Suprapubic skin (tissue), 4 donors: Measurements from ENCODE around the gene HMG20A. TPM values are rescaled to one million over a fixed set of nuclear protein-coding genes. Genes with fewer than 3 reads are reported as not detected.

Experiments used
- DNase-seq, 2 donors: peaks; one replicate each; pipeline ENCODE4 v3.0.0-alpha.2; 2019; ENCODE audit warnings: low spot score in 2 of 2
- H3K27ac ChIP-seq: fragments of 200-600 bp; sonication (generic); one replicate; pipeline ENCODE4 v1.5.1; 2019
- H3K27me3 ChIP-seq: fragments of 200-600 bp; sonication (generic); one replicate; pipeline ENCODE4 v1.5.1; 2019
- H3K36me3 ChIP-seq: fragments of 200-600 bp; sonication (generic); one replicate; pipeline ENCODE4 v1.5.1; 2019
- H3K4me1 ChIP-seq: fragments of 200-600 bp; sonication (generic); one replicate; pipeline ENCODE4 v1.5.1; 2019
- H3K4me3 ChIP-seq: fragments of 200-600 bp; sonication (generic); one replicate; pipeline ENCODE4 v1.5.1; 2019; ENCODE audit warnings: mild to moderate bottlenecking
- H3K9me3 ChIP-seq: fragments of 200-600 bp; sonication (generic); one replicate; pipeline ENCODE4 v1.5.1; 2019
- CTCF ChIP-seq, 2 donors: fragments of 200-600 bp in 1 of 2; fragments of 450-650 bp in 1 of 2; sonication (generic) in 1 of 2; IDR thresholded peaks; one replicate each; pipeline ENCODE4 v1.5.1; 2016 to 2019; ENCODE audit warnings: antibody characterized with exemption in 2 of 2, mild to moderate bottlenecking in 1 of 2, moderate library complexity in 1 of 2
- EP300 ChIP-seq: sonication (generic); formaldehyde crosslinking; IDR thresholded peaks from one replicate; pipeline ENCODE4 v1.6.1; 2017; ENCODE audit warnings: antibody characterized with exemption
- POLR2A ChIP-seq, 2 donors: fragments of 450-650 bp; IDR thresholded peaks; one replicate each; pipeline ENCODE4 v1.6.1; 2017; ENCODE audit warnings: antibody characterized with exemption in 2 of 2, mild to moderate bottlenecking in 2 of 2, moderate library complexity in 2 of 2
- POLR2AphosphoS5 ChIP-seq, 3 donors: sonication (generic); formaldehyde crosslinking; IDR thresholded peaks; one replicate each; pipeline ENCODE4 v1.6.1; 2017; ENCODE audit warnings: antibody characterized with exemption in 3 of 3
- whole genome bisulfite sequencing: methylation state at CpG from one replicate; pipeline ENCODE4 v1.1.5; 2018; 5-methylcytosine and 5-hydroxymethylcytosine counted together
- total RNA-seq, 4 donors: library from RNA; depleted of rRNA; stranded (reverse); fragments of >200 nt; gene quantifications; one replicate each; pipeline ENCODE4 v1.1.0, GENCODE V29; 2016

Gene HMG20A
- total RNA-seq, 4 donors from 2014 or later: 21.3 to 35.6 (median 23.5) TPM

DNA sequence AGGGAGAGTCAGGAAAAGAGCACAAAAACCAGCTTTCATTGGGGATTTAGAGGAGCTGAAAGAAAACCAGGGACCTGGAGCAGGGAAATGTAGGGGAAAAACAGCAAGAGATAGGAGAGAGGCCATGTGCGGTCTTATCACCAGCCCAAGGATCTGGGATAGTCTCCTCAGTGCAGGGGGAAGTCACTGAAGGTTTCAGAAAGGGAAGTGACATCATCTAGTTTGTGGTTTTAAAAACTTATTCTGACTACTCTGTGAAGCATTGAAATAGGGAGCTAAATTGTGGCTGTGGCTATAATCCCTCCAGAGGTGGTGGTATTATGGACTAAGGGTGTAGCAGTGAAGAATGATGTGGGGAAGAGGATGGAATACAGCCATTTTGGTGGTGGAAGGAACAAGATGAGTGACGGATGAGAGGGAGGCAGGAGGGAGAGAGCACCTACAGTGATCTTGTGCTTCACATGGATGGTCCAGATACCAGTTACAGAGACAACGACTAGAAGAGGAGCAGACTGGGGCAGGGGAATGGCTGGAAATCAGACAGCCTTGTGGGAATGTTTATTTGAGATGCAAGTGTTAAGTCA, 72.7 kb downstream of the HMG20A start:
- Histone ChIP-seq H3K27me3 (no peaks in the 10 kb centered on the region), H3K9me3 (no peaks in the 10 kb centered on the region), H3K4me1 (peaks cover 46% of the 10 kb centered on the region), H3K27ac (no peak overlapping the region), H3K36me3 (no peaks in the 10 kb centered on the region), H3K4me3 (no peak overlapping the region)
- WGBS: 63% methylated on average over 3 of the region's 3 CpGs
- no peak for DNase-seq
- TF ChIP-seq CTCF (IDR thresholded peaks at IDR 0.05) (no peak), EP300 (no peak), POLR2AphosphoS5 (IDR thresholded peaks at IDR 0.05) (no peak), POLR2A (IDR thresholded peaks at IDR 0.05) (no peak)

DNA sequence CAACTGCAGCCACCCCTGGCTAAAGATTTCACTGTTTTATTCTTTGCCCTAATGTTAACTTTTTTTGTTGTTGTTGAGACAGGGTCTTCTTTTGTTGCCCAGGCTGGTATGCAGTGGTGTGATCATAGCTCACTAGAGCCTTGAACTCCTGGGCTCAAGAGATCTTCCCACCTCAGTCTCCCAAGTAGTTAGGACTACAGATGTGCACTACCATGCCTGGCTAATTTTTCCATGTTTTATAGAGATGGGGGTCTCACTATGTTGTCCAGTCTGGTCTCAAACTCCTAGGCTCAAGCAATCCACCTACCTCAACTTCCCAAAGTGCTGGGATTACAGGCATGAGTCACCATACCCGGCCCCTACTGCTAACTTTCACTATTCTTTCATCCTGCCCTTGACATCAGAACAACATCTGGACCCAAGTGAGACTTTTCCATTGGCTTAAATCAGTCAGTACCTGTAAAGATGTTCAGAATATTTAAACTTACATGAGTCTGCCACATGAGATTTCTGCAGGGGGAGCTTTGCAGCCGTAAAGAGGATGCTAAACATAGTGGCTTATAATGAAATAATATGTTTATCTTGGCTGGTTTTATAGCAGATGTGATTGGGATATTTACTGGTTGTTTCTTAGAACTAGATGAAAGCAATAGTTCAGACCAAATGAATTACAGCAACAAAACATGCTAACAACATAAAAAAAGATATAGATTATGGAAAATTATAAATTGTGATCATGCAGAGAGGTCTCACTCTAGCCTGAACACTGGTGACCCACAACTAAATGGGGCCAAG, 73.6 kb downstream of the HMG20A start:
- TF ChIP-seq EP300 (no peak), POLR2A (IDR thresholded peaks at IDR 0.05) (no peak), POLR2AphosphoS5 (IDR thresholded peaks at IDR 0.05) (no peak), CTCF (IDR thresholded peaks at IDR 0.05) (no peak)
- H3K27me3 ChIP-seq: no peaks in the 10 kb centered on the region
- no peak for DNase-seq
- H3K36me3 ChIP-seq: no peaks in the 10 kb centered on the region
- peaks cover 54% of the 10 kb centered on the region for H3K4me1 ChIP-seq
- H3K9me3 ChIP-seq: no peaks in the 10 kb centered on the region
- H3K4me3 ChIP-seq: no peak overlapping the region
- H3K27ac ChIP-seq: no peak overlapping the region
- 52% methylated on average over 2 of the region's 2 CpGs for WGBS

DNA sequence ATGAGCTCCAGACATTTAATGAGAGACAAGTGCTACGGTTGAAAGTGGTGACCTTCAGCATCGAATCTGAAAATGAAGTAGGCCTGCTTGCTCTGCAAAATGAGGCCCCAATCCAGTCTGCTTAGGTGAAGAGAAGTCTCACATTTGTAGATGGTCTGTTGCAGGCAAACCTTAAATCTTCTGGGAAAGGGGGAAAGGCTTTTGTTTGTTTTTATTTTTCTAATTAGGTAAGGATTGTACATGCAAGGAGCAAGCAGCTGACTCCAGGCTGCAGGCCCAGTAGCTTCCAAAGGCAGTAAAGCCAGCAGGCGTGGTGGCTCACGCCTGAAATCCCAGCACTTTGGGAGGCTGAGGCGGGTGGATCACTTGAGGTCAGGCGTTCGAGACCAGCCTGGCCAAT, 74.3 kb downstream of the HMG20A start:
- H3K27ac ChIP-seq: no peak overlapping the region
- DNase-seq: no peak

GRCh38 chr15:77495838-77496596, 75.3 kb downstream of the HMG20A start:
- Histone ChIP-seq H3K36me3 (no peaks in the 10 kb centered on the region), H3K27me3 (no peaks in the 10 kb centered on the region), H3K27ac (peak overlapping the region; percentile 46), H3K4me3 (no peak overlapping the region), H3K4me1 (peaks cover 55% of the 10 kb centered on the region), H3K9me3 (no peaks in the 10 kb centered on the region)
- no peak for DNase-seq
- TF ChIP-seq EP300 (no peak), POLR2AphosphoS5 (IDR thresholded peaks at IDR 0.05) (no peak), POLR2A (IDR thresholded peaks at IDR 0.05) (no peak), CTCF (IDR thresholded peaks at IDR 0.05) (no peak)
- WGBS: 66% methylated on average over 10 of the region's 10 CpGs

More for the DNA sequence above, 74.3 kb downstream of the HMG20A start:
- peaks cover 55% of the 10 kb centered on the region for H3K4me1 ChIP-seq
- no peaks in the 10 kb centered on the region for H3K27me3 ChIP-seq
- H3K36me3 ChIP-seq: no peaks in the 10 kb centered on the region
- WGBS: 77% methylated on average over 7 of the region's 7 CpGs
- H3K9me3 ChIP-seq: no peaks in the 10 kb centered on the region
- no peak overlapping the region for H3K4me3 ChIP-seq
- TF ChIP-seq EP300 (no peak), POLR2A (IDR thresholded peaks at IDR 0.05) (no peak), POLR2AphosphoS5 (IDR thresholded peaks at IDR 0.05) (no peak)

- TF ChIP-seq POLR2AphosphoS5 (IDR thresholded peaks at IDR 0.05) (peak in 2 of 3 donors; percentile 84 to 90), CTCF (IDR thresholded peaks at IDR 0.05) (peak; percentile 88 to 94), EP300 (no peak), POLR2A (IDR thresholded peaks at IDR 0.05) (no peak)
- 17% methylated on average over 16 of the region's 16 CpGs for WGBS
- no peak overlapping the region for H3K4me3 ChIP-seq
- DNase-seq: peak; percentile 92 to 93
- H3K27ac ChIP-seq: peak overlapping the region; percentile 61
- H3K4me1 ChIP-seq: peaks cover 55% of the 10 kb centered on the region
- no peaks in the 10 kb centered on the region for H3K27me3 ChIP-seq
- H3K36me3 ChIP-seq: no peaks in the 10 kb centered on the region
- no peaks in the 10 kb centered on the region for H3K9me3 ChIP-seq
These were observed 76.0 kb downstream of the HMG20A start for GRCh38 chr15:77496715-77497109.
